ENCODE data around the gene MRGPRD.

The MRGPRD gene

DNA sequence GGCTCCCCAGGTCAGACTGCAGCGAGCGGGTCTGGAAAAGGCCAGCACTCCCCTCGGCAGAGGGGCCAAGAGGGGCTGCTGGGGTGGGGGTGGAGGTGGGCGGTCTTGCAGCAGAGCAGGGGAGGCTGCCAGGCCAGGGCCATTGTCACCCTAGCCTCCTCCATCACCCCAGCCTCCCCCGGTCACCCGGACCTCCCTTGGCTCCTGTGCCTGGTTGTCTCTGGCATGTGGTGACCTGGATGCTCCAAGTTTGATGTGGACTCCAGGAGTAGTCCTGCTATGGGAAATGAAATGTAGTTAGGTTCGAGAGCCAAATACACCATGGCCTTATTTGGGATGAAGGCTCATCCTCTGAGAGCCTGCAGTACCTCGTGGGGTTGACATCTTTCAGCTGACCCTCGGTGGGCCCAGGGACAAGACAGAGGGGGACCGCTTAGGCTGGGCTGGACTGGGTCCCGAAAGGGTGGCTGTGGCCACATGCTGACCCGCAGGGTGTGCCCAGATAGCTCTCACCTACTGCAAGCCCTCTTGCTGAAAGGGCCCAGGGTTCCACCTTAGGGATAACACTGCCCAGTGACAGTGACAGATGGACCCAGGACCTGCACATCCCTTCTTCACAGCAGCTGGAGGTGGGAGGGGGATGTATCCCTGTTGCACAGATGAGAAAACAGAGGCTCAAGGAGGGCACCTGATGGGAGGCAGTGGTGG lies 24.1 kb downstream of the MRGPRD start:
- in situ Hi-C loops (cut with HindIII; ENCODE audit: low sequenced_read_pairs), result no loop called here
- TF ChIP-seq, protein P1, sequence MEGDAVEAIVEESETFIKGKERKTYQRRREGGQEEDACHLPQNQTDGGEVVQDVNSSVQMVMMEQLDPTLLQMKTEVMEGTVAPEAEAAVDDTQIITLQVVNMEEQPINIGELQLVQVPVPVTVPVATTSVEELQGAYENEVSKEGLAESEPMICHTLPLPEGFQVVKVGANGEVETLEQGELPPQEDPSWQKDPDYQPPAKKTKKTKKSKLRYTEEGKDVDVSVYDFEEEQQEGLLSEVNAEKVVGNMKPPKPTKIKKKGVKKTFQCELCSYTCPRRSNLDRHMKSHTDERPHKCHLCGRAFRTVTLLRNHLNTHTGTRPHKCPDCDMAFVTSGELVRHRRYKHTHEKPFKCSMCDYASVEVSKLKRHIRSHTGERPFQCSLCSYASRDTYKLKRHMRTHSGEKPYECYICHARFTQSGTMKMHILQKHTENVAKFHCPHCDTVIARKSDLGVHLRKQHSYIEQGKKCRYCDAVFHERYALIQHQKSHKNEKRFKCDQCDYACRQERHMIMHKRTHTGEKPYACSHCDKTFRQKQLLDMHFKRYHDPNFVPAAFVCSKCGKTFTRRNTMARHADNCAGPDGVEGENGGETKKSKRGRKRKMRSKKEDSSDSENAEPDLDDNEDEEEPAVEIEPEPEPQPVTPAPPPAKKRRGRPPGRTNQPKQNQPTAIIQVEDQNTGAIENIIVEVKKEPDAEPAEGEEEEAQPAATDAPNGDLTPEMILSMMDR (IDR thresholded peaks at IDR 0.05; ENCODE audit: low read depth, low read length, missing control alignments), result no peak
- no peak for DNase-seq (ENCODE audit: low read depth)
- no peak overlapping the region for H3K4me3 ChIP-seq (ENCODE audit: low read depth, low read length)

- in situ Hi-C loops (cut with HindIII; ENCODE audit: low sequenced_read_pairs), result no loop called here
- no peak overlapping the region for H3K4me3 ChIP-seq (ENCODE audit: low read depth, low read length)
- TF ChIP-seq, protein P1 (IDR thresholded peaks at IDR 0.05; ENCODE audit: low read depth, low read length, missing control alignments), result no peak
- DNase-seq (ENCODE audit: low read depth), result no peak
These were observed 24.6 kb downstream of the MRGPRD start for GRCh38 chr11:68956142-68956541.

- TF ChIP-seq, protein P1 (IDR thresholded peaks at IDR 0.05; ENCODE audit: low read depth, low read length, missing control alignments), result no peak
- DNase-seq (ENCODE audit: low read depth), result no peak
- no peak overlapping the region for H3K4me3 ChIP-seq (ENCODE audit: low read depth, low read length)
- in situ Hi-C loops (cut with HindIII; ENCODE audit: low sequenced_read_pairs), result no loop called here
These were observed 25.2 kb downstream of the MRGPRD start for GRCh38 chr11:68955607-68955958.

- H3K4me3 ChIP-seq (ENCODE audit: low read depth, low read length), result no peak overlapping the region
- TF ChIP-seq, protein P1 (IDR thresholded peaks at IDR 0.05; ENCODE audit: low read depth, low read length, missing control alignments), result no peak
- in situ Hi-C loops (cut with HindIII; ENCODE audit: low sequenced_read_pairs), result no loop called here
- DNase-seq (ENCODE audit: low read depth), result no peak
These were observed 25.8 kb downstream of the MRGPRD start for GRCh38 chr11:68954836-68955606.

DNA sequence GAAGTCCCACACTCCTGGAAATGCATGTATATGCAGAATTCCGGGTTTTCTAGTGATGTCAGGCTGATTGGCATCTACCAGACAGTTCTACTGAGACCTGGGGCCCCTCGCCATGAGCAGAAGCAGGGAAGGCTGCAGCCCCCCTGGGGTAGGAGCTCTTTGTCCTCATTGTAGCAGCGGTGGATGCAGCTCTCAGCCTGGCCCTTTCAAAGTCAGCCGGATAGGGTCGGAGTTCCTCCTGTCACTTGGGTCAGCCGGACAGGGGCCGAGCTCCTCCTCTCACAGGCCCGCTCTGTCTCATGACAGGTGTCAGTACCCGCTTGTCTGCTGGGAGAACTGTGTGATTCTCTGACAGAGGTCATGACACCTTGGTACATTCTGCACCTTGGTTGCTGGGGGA lies 30.0 kb downstream of the MRGPRD start:
- TF ChIP-seq, protein P1 (IDR thresholded peaks at IDR 0.05; ENCODE audit: low read depth, low read length, missing control alignments), result no peak
- no peak for DNase-seq (ENCODE audit: low read depth)
- no peak overlapping the region for H3K4me3 ChIP-seq (ENCODE audit: low read depth, low read length)
- in situ Hi-C loops (cut with HindIII; ENCODE audit: low sequenced_read_pairs), result no loop called here

- TF ChIP-seq, protein P1 (IDR thresholded peaks at IDR 0.05; ENCODE audit: low read depth, low read length, missing control alignments), result peak; percentile 48
- no peak for DNase-seq (ENCODE audit: low read depth)
- no peak overlapping the region for H3K4me3 ChIP-seq (ENCODE audit: low read depth, low read length)
- in situ Hi-C loops (cut with HindIII; ENCODE audit: low sequenced_read_pairs), result no loop called here
These were observed 30.5 kb downstream of the MRGPRD start for GRCh38 chr11:68950270-68950669.

Data from astrocyte of the cerebellum (primary cell).